GM21447 (cell line): ENCODE results near the gene GABBR2.

ENCODE experiments used
- ATAC-seq: cut with Tn5 transposase; IDR thresholded peaks from one replicate; pipeline ENCODE4 v1.9.1; 2021; ENCODE audit not compliant: unreplicated experiment

The GABBR2 gene

GRCh38 chr9:98375138-98375726 lies 333.5 kb downstream of the GABBR2 start:
- ATAC-seq: no peak

GRCh38 chr9:98374385-98375051 lies 334.2 kb downstream of the GABBR2 start:
- ATAC-seq: no peak

- no peak for ATAC-seq
Observed at GRCh38 chr9:98373609-98374008, 335.1 kb downstream of the GABBR2 start.

- ATAC-seq: no peak
Observed at GRCh38 chr9:98372077-98372836, 336.5 kb downstream of the GABBR2 start.

- no peak for ATAC-seq
Observed at GRCh38 chr9:98370976-98371315, 337.8 kb downstream of the GABBR2 start.

GRCh38 chr9:98370300-98370975 lies 338.3 kb downstream of the GABBR2 start:
- ATAC-seq: no peak

- ATAC-seq: no peak
Observed at GRCh38 chr9:98369896-98370295, 338.8 kb downstream of the GABBR2 start.

- ATAC-seq: no peak
Observed at GRCh38 chr9:98369471-98369870, 339.3 kb downstream of the GABBR2 start.

- no peak for ATAC-seq
Observed at GRCh38 chr9:98369066-98369425, 339.7 kb downstream of the GABBR2 start.

GRCh38 chr9:98368366-98369065 lies 340.2 kb downstream of the GABBR2 start:
- ATAC-seq: no peak

- no peak for ATAC-seq
Observed at GRCh38 chr9:98367923-98368322, 340.8 kb downstream of the GABBR2 start.

- no peak for ATAC-seq
Observed at GRCh38 chr9:98367371-98367900, 341.3 kb downstream of the GABBR2 start.

GRCh38 chr9:98365781-98366180 lies 343.0 kb downstream of the GABBR2 start:
- no peak for ATAC-seq

GRCh38 chr9:98365227-98365669 lies 343.5 kb downstream of the GABBR2 start:
- no peak for ATAC-seq

- no peak for ATAC-seq
Observed at GRCh38 chr9:98364086-98364485, 344.6 kb downstream of the GABBR2 start.

GRCh38 chr9:98363644-98364043 lies 345.1 kb downstream of the GABBR2 start:
- no peak for ATAC-seq

GRCh38 chr9:98362624-98363252 lies 346.0 kb downstream of the GABBR2 start:
- no peak for ATAC-seq

GRCh38 chr9:98361645-98362044 lies 347.1 kb downstream of the GABBR2 start:
- ATAC-seq: no peak

- no peak for ATAC-seq
Observed at GRCh38 chr9:98360176-98360708, 348.5 kb downstream of the GABBR2 start.

GRCh38 chr9:98359569-98359968 lies 349.2 kb downstream of the GABBR2 start:
- ATAC-seq: no peak
